ENCODE results near the gene CXADR.
"Not testable (repeated sequence)": the region's sequence is repeated elsewhere in the genome, so short reads cannot be mapped to it uniquely, and the experiment has no call there.

DNA sequence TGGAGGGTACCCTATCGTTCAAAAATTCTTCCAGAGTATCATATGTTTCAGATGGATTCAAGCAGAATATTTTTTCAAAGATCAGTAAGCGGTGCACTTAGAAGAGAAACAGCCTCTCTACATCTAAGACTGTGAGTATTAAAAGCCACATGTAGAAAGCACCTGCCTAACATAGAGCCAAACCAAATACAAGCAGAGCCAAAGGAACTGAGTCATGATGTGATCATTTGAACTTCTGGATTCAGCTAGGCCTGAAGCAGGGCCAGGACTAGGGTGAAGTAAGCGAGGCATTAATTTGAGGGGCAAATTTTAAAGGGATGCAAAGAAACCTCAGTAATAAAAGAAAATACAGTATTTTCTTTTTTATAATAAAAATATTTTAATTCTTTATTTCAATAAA is 23.3 kb upstream of the CXADR start:
- not testable (repeated sequence) for TF ChIP-seq ESRRG (CRISPR knock-in tag; IDR thresholded peaks at IDR 0.05); TOX (CRISPR knock-in tag; IDR thresholded peaks at IDR 0.05; ENCODE audit: borderline replicate concordance); SNAI2 (CRISPR knock-in tag; IDR thresholded peaks at IDR 0.05); TSHZ2 (CRISPR knock-in tag; IDR thresholded peaks at IDR 0.05); POU6F1 (CRISPR knock-in tag; IDR thresholded peaks at IDR 0.05; ENCODE audit: borderline replicate concordance, low read depth); ARNTL (CRISPR knock-in tag; IDR thresholded peaks at IDR 0.05; ENCODE audit: borderline replicate concordance, low read depth); PATZ1 (CRISPR knock-in tag; IDR thresholded peaks at IDR 0.05; ENCODE audit: borderline replicate concordance)
- TF ChIP-seq, protein P1, sequence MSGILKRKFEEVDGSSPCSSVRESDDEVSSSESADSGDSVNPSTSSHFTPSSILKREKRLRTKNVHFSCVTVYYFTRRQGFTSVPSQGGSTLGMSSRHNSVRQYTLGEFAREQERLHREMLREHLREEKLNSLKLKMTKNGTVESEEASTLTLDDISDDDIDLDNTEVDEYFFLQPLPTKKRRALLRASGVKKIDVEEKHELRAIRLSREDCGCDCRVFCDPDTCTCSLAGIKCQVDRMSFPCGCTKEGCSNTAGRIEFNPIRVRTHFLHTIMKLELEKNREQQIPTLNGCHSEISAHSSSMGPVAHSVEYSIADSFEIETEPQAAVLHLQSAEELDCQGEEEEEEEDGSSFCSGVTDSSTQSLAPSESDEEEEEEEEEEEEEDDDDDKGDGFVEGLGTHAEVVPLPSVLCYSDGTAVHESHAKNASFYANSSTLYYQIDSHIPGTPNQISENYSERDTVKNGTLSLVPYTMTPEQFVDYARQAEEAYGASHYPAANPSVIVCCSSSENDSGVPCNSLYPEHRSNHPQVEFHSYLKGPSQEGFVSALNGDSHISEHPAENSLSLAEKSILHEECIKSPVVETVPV (CRISPR knock-in tag; IDR thresholded peaks at IDR 0.05): not testable (repeated sequence)
